ENCODE measurements around the gene MYEOV. TPM values are rescaled to one million over a fixed set of nuclear protein-coding genes. Genes with fewer than 3 reads are reported as not detected.

MYEOV gene
- total RNA-seq, 1 experiment from 2014 or later = 9.5 TPM

- DNase-seq (ENCODE audit: low read depth) = peak; percentile 62
These were observed 23.6 kb downstream of the MYEOV start for GRCh38 chr11:69317401-69318092.

DNA sequence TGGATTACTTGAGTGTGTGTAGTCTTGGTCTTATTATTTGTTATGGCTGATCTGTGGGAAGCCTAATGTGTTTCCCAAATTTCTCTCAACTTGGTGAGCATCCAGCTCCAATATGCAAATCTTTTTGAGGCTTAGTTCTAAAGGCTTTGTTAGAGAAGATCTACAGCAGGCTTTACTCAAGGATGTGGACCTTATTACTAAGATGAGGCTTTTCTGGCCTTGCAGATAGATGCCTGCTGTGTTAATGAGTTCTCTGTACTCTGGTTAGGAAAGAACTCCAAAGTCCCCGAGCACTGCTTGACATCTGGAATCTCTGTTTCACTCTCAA lies 24.1 kb downstream of the MYEOV start:
- DNase-seq (ENCODE audit: low read depth) = peak; percentile 31

DNA sequence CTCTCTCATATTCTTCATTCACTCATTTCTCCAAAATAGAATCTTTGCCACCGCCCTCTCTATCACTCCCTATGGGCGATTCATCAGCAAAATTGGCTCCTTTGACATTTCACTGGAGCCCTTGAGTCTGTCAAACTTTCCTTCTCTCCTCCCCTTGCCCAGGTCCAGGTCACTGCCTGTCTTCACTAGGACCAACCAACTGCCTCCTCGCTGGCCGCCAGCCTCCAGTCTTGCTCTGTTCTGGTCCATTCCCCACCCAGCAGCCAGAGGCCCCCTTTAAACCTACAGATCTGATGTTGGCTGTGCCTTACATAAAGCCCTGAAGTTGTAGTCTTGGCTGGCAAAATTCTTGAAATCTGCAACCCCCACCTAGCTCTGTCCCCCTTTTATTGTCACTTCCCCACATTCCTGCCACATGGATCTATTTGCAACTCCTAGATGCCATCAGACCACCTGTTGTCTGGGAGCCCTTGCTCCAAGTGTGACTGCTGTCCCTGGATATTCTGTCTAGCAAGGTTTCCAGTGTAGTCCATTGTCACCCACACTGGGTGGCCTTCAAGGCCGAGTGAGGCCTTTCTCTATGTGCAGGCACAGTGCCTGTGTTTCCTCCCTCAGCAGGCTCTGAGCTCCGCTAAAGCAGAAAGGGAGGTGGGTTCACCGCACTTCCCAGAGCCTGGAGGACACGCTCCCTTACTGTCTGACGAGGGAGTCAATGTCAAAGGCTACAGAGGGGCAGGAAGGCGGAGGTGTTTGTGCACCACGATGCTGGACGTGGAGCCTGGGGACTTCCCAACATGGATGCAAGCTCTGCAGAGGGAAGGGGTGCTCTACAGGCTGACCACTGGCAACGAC lies 25.5 kb downstream of the MYEOV start:
- no peak for DNase-seq (ENCODE audit: low read depth)

DNA sequence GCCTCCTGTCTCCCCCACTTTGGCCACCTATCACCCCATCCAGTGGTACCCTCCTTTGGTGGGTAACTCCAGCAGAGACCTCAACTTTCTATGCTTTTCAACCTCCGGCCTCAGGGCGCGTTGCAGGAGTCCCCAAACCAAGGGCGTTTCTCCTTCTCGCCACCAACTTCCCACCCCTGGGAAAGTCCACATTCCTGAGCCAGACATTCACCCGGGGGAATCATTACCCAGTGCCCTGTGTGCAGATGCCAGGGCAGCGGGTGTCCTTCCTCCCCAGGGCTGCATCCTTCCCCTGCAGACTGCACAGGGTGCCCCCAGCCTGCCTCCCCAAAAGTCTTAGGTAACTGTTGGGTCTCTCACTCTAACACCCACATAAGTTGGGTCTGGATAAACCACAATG lies 26.4 kb downstream of the MYEOV start:
- peak; percentile 75 for DNase-seq (ENCODE audit: low read depth)

DNA sequence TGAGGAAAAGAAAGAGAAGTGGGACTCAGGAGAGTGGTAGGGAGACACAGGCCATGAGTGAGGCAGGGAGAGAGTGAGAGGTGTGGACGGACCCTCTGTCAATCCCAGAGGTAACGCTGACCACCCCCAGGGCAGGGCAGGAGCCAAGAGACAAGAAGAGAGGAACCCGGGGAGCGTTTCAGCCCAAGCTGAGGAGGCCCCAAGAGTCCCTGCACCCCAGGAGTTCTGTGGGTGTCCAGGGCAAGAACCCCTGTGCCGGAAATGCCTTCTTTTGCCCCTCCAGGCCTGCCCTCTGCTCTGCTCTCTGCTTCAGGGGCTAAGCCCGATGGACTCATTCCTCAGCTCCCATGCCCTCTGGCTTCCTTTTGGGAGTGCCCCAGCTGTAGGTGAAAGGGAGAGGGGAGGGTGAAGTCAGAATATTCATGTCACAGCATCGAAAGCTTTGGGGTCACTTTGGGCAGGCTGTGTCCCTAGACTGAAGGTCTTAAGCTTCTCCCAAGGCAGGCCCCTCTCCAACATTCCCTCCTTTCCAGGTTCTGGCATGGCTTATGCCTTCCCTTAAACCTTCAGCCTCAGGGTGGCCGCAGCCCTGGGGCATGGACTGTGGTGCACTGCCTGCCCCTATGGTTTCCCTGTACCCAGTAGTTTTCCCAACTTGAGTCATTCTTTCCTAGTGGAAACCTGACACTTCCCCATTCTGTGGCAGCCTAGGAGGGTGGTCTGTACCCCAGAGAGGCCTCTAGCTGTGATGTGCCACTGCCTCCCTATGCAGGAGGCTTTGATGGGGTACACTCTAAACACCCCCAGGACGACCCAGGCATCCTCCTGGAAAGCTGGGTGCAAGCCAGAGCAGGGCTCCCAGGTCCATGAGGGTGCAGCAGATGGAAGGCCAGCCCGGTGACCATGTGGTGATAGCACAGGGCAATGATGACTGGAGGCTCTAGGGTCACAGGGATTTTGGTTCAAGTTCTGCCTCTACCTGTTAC lies 27.1 kb downstream of the MYEOV start:
- peak; percentile 90 for DNase-seq (ENCODE audit: low read depth)

GRCh38 chr11:69321877-69322361 lies 28.0 kb downstream of the MYEOV start:
- DNase-seq (ENCODE audit: low read depth) = peak; percentile 99

DNA sequence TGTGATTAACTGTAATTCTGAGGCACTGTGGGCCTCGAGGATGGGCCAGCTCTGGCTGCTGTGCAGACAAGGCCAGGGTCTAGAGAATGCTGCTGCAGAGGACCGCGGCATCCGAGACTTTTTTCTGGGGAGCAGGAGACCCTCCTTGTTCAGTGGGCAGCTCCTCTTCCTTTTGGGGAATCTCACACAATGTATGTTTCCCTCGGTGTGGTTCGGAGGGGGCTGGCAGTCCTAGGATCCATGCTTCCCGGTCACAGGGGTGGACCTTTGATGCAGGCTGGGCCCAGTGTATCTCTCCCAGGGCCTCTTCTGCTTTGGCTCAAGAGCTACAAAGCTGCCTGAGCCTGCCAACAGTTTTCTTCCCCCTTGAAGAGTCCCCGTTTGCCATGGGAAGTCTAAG lies 31.5 kb downstream of the MYEOV start:
- DNase-seq (ENCODE audit: low read depth) = no peak

GRCh38 chr11:69326622-69327219 lies 32.8 kb downstream of the MYEOV start:
- no peak for DNase-seq (ENCODE audit: low read depth)

- no peak for DNase-seq (ENCODE audit: low read depth)
These were observed 33.8 kb downstream of the MYEOV start for GRCh38 chr11:69327741-69328191.

GRCh38 chr11:69328231-69328630 lies 34.3 kb downstream of the MYEOV start:
- DNase-seq (ENCODE audit: low read depth) = no peak

GRCh38 chr11:69329581-69329980 lies 35.6 kb downstream of the MYEOV start:
- DNase-seq (ENCODE audit: low read depth) = no peak

DNA sequence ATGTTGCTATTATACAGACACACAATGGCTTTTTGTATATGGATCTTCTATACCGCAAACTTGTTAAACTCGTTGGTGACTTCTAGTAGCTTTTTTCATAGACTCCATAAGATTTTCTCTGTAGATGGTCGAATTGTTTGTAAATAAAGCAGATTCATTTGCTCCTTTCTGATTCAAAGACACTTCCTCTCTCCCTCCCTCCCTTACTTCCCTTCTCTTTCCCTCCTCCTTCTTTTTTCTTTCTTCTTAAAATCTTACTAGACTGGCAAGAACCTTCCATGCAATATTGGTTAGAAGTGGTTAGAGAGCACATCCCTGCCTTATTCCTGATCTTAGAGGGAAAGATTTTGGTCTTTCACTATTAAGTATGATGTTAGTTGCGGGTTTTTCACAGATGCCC lies 36.4 kb downstream of the MYEOV start:
- DNase-seq (ENCODE audit: low read depth) = no peak

- peak; percentile 36 for DNase-seq (ENCODE audit: low read depth)
These were observed 39.3 kb downstream of the MYEOV start for GRCh38 chr11:69333149-69333710.

GRCh38 chr11:69333879-69334278 lies 39.9 kb downstream of the MYEOV start:
- peak; percentile 53 for DNase-seq (ENCODE audit: low read depth)

GRCh38 chr11:69335007-69335780 lies 41.2 kb downstream of the MYEOV start:
- no peak for DNase-seq (ENCODE audit: low read depth)

GRCh38 chr11:69335781-69336405 lies 41.9 kb downstream of the MYEOV start:
- no peak for DNase-seq (ENCODE audit: low read depth)

DNA sequence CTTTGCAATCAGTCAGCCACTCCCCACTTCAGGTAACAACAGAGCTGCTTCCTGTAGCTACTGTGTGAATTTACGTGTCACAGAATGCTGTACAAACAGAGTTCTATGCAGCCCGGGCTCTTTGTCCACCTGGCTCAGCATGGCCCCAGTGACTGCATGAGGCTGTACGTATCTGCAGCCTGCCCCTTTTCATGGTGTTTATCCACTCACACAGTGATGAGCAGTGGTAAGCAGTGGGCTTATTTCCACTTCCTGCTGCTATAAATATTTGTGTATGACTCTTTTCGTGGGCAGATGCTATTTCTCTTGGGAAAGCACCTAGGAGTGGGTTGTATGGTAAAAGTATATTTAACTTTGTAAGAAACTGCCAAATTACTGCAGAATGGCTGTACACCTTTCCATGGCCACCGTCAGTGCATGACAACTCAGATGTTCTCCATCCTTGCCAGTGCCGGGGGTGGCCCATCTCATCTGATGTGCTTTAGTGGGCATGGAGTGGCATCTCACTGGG lies 43.3 kb downstream of the MYEOV start:
- DNase-seq (ENCODE audit: low read depth) = peak; percentile 58

GRCh38 chr11:69339041-69339733 lies 45.2 kb downstream of the MYEOV start:
- no peak for DNase-seq (ENCODE audit: low read depth)

GRCh38 chr11:69339983-69340565 lies 46.1 kb downstream of the MYEOV start:
- no peak for DNase-seq (ENCODE audit: low read depth)

Data from RPMI7951 (cell line).